ENCODE measurements around the gene DAPL1. TPM values are rescaled to one million over a fixed set of nuclear protein-coding genes. Genes with fewer than 3 reads are reported as not detected.

The DAPL1 gene
- total RNA-seq, 4 donors from 2014 or later: not detected

DNA sequence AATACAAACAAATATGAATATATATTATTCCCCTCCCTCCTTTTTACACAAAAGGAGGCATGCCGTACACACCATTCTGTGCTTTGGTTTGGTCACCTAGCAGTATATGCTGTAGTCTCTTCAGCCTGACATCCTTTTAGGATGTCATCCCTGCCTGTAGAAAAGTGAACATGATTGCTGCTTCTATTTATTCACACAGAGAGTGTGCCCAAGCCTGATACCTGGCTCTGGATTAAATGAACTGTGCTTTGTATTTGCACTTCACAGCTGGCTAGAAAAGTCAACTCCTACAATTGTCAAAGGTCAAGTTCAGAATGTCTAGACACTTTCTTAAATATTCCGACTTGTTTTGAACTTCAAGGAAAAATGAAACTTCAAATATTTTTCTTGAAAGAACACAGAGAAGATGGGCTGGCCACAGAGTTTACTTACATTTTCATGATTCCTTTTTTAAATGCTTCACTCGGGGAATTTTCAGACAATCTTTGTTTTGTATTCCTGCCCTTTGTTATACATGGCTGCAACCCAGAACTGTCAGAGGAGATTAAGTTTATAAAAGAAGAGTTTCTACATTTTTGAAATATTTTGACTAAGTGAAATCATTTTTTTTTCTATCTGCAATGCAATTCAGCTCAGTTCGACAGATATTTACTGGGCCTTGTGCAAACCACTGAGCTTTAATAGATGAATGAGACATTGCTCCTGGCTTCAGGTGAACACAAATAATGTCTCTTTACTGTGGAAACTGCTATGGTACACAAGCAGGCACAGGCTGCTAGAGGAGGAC lies 33.5 kb downstream of the DAPL1 start:
- DNase-seq (ENCODE audit: extremely low spot score): no peak
- H3K4me3 ChIP-seq: no peak overlapping the region
- 34% methylated on average over 4 of the region's 4 CpGs for WGBS
- peaks cover 10 to 25% (median 20%) of the 10 kb centered on the region in 4 donors for H3K4me1 ChIP-seq
- no peaks in the 10 kb centered on the region for H3K36me3 ChIP-seq
- H3K27me3 ChIP-seq: no peaks in the 10 kb centered on the region
- H3K9me3 ChIP-seq: no peaks in the 10 kb centered on the region
- TF ChIP-seq POLR2A (IDR thresholded peaks at IDR 0.05; ENCODE audit: low read depth) (no peak), POLR2AphosphoS5 (IDR thresholded peaks at IDR 0.05) (no peak), EP300 (IDR thresholded peaks at IDR 0.05) (no peak)
- TF ChIP-seq, protein P1, sequence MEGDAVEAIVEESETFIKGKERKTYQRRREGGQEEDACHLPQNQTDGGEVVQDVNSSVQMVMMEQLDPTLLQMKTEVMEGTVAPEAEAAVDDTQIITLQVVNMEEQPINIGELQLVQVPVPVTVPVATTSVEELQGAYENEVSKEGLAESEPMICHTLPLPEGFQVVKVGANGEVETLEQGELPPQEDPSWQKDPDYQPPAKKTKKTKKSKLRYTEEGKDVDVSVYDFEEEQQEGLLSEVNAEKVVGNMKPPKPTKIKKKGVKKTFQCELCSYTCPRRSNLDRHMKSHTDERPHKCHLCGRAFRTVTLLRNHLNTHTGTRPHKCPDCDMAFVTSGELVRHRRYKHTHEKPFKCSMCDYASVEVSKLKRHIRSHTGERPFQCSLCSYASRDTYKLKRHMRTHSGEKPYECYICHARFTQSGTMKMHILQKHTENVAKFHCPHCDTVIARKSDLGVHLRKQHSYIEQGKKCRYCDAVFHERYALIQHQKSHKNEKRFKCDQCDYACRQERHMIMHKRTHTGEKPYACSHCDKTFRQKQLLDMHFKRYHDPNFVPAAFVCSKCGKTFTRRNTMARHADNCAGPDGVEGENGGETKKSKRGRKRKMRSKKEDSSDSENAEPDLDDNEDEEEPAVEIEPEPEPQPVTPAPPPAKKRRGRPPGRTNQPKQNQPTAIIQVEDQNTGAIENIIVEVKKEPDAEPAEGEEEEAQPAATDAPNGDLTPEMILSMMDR (IDR thresholded peaks at IDR 0.05): no peak
- peak overlapping the region in 2 of 4 donors; percentile 31 to 57 for H3K27ac ChIP-seq (replicated peaks in 1 of 4)
- intact Hi-C loops (cut with DNase I): no loop called here

DNA sequence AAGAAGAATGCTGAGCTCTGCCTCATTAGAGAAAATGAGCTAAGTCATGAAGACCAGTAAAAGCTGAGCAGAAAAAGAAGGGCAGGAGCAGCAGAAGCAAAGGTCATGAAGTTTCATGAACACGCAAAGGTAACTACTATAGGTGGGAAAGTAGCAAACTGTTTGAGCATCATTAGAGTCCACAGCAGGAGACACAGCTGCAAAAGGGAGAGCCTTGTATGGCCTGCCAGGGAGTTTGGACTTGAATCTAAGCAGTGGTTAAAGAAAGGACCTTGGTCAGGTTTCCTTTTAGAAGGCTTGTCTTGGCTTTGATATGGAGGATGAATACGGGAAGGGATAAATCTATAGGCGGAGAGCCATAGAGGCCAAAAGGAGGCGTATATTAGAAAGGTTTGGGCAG lies 34.0 kb downstream of the DAPL1 start:
- TF ChIP-seq POLR2A (IDR thresholded peaks at IDR 0.05; ENCODE audit: low read depth): no peak
- TF ChIP-seq, protein P1 (IDR thresholded peaks at IDR 0.05): no peak
- no peak for TF ChIP-seq EP300 (IDR thresholded peaks at IDR 0.05)
- no peak for TF ChIP-seq POLR2AphosphoS5 (IDR thresholded peaks at IDR 0.05)
- H3K4me1 ChIP-seq: peaks cover 10 to 25% (median 20%) of the 10 kb centered on the region in 4 donors
- DNase-seq (ENCODE audit: extremely low spot score): no peak
- no peaks in the 10 kb centered on the region for H3K36me3 ChIP-seq
- H3K9me3 ChIP-seq: no peaks in the 10 kb centered on the region
- H3K27ac ChIP-seq (replicated peaks in 1 of 4): peak overlapping the region in 1 of 4 donors; percentile 57
- intact Hi-C loops (cut with DNase I): no loop called here
- no peak overlapping the region for H3K4me3 ChIP-seq
- H3K27me3 ChIP-seq: no peaks in the 10 kb centered on the region
- 90% methylated on average over 4 of the region's 4 CpGs for WGBS

DNA sequence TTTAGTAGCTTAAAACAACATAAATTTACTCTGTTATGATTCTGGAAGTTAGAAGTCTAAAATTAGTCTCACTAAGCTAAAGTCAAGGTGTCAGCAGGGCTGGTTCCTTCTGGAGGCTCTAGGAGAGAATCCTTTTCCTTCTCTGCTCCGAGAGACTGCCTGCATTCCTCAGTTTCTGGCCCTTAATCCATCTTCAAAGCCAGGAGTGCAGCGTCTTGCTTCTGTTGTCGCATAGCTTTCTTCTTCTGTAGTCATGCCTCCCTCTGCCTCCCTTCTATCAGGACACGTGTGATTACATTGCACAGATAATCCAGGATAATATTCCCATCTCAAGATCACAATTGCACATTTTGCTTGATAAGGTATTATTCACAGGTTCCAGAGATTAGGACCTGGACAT lies 35.1 kb downstream of the DAPL1 start:
- Histone ChIP-seq H3K27ac (replicated peaks in 1 of 4) (no peak overlapping the region), H3K4me1 (peaks cover 10 to 25% (median 20%) of the 10 kb centered on the region in 4 donors), H3K36me3 (no peaks in the 10 kb centered on the region), H3K4me3 (no peak overlapping the region), H3K27me3 (no peaks in the 10 kb centered on the region), H3K9me3 (no peaks in the 10 kb centered on the region)
- no peak for DNase-seq (ENCODE audit: extremely low spot score)
- TF ChIP-seq EP300 (IDR thresholded peaks at IDR 0.05) (no peak), POLR2AphosphoS5 (IDR thresholded peaks at IDR 0.05) (no peak), POLR2A (IDR thresholded peaks at IDR 0.05; ENCODE audit: low read depth) (no peak)
- TF ChIP-seq, protein P1 (IDR thresholded peaks at IDR 0.05): no peak
- 66% methylated on average over 4 of the region's 4 CpGs for WGBS
- intact Hi-C loops (cut with DNase I): no loop called here

DNA sequence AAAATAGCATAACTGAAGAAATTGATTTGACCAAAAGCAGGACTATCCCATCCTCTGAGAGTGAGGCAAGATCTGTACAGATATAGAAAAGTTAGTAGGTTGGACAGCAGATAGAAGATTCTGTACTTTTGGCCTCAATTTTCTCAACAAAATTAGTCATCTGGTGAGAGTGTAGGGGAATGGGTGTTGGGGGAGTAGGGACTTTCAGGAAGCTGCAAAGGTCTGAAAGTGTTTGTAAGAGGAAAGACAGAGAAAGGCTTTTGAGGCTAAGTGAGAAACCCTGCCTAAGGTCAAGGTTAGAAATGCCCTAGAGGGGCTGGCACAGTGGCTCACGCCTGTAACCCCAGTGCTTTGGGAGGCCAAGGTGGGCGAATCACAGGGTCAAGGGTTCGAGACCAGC lies 40.3 kb downstream of the DAPL1 start:
- H3K9me3 ChIP-seq: no peaks in the 10 kb centered on the region
- no peaks in the 10 kb centered on the region for H3K27me3 ChIP-seq
- intact Hi-C loops (cut with DNase I): no loop called here
- H3K4me3 ChIP-seq: no peak overlapping the region
- no peak for DNase-seq (ENCODE audit: extremely low spot score)
- H3K36me3 ChIP-seq: no peaks in the 10 kb centered on the region
- peaks cover 0 to under 1% (median 0%) of the 10 kb centered on the region in 4 donors for H3K4me1 ChIP-seq
- no peak overlapping the region for H3K27ac ChIP-seq (replicated peaks in 1 of 4)
- no peak for TF ChIP-seq POLR2AphosphoS5 (IDR thresholded peaks at IDR 0.05)
- TF ChIP-seq, protein P1 (IDR thresholded peaks at IDR 0.05): no peak
- TF ChIP-seq EP300 (IDR thresholded peaks at IDR 0.05): no peak
- no peak for TF ChIP-seq POLR2A (IDR thresholded peaks at IDR 0.05; ENCODE audit: low read depth)
- 92% methylated on average over 3 of the region's 3 CpGs for WGBS

Measured in esophagus muscularis mucosa (tissue), 4 donors.